Activated effector memory CD4-positive, alpha-beta T cell treated with anti-CD3 and anti-CD28 coated beads, Interleukin-2, amount 50 U/mL, for 16 hours (primary cell): ENCODE measurements around the gene DCLK2.

Source experiments
- DNase-seq: peaks from one replicate; pipeline ENCODE4 v3.0.0-alpha.2; 2020

The DCLK2 gene

GRCh38 chr4:150123087-150123486 is 44.8 kb downstream of the DCLK2 start:
- DNase-seq = no peak

GRCh38 chr4:150123796-150124677 is 45.8 kb downstream of the DCLK2 start:
- DNase-seq = no peak

- no peak for DNase-seq
These were observed 48.1 kb downstream of the DCLK2 start for GRCh38 chr4:150126201-150126863.

- DNase-seq = no peak
These were observed 48.6 kb downstream of the DCLK2 start for GRCh38 chr4:150126864-150127203.

GRCh38 chr4:150127757-150128156 is 49.5 kb downstream of the DCLK2 start:
- no peak for DNase-seq

- no peak for DNase-seq
These were observed 52.7 kb downstream of the DCLK2 start for GRCh38 chr4:150130933-150131332.

- no peak for DNase-seq
These were observed 53.5 kb downstream of the DCLK2 start for GRCh38 chr4:150131581-150132228.

- no peak for DNase-seq
These were observed 55.4 kb downstream of the DCLK2 start for GRCh38 chr4:150133605-150134004.

GRCh38 chr4:150135134-150135772 is 57.0 kb downstream of the DCLK2 start:
- no peak for DNase-seq

GRCh38 chr4:150136036-150136435 is 57.8 kb downstream of the DCLK2 start:
- no peak for DNase-seq

- DNase-seq = no peak
These were observed 58.2 kb downstream of the DCLK2 start for GRCh38 chr4:150136481-150136880.

- no peak for DNase-seq
These were observed 61.1 kb downstream of the DCLK2 start for GRCh38 chr4:150139297-150139865.

GRCh38 chr4:150140774-150141400 is 62.6 kb downstream of the DCLK2 start:
- no peak for DNase-seq

GRCh38 chr4:150141756-150142155 is 63.5 kb downstream of the DCLK2 start:
- DNase-seq = no peak

- no peak for DNase-seq
These were observed 64.6 kb downstream of the DCLK2 start for GRCh38 chr4:150142831-150143230.

GRCh38 chr4:150145090-150145945 is 67.1 kb downstream of the DCLK2 start:
- no peak for DNase-seq

GRCh38 chr4:150145946-150146340 is 67.7 kb downstream of the DCLK2 start:
- DNase-seq = no peak

- DNase-seq = no peak
These were observed 71.1 kb downstream of the DCLK2 start for GRCh38 chr4:150149381-150149780.

- no peak for DNase-seq
These were observed 72.4 kb downstream of the DCLK2 start for GRCh38 chr4:150150629-150151062.

- no peak for DNase-seq
These were observed 74.5 kb downstream of the DCLK2 start for GRCh38 chr4:150152766-150153165.

GRCh38 chr4:150155391-150155790 is 77.1 kb downstream of the DCLK2 start:
- no peak for DNase-seq

- no peak for DNase-seq
These were observed 78.3 kb downstream of the DCLK2 start for GRCh38 chr4:150156543-150156942.
